ENCODE results near the gene NDUFA11.

The NDUFA11 gene

DNA sequence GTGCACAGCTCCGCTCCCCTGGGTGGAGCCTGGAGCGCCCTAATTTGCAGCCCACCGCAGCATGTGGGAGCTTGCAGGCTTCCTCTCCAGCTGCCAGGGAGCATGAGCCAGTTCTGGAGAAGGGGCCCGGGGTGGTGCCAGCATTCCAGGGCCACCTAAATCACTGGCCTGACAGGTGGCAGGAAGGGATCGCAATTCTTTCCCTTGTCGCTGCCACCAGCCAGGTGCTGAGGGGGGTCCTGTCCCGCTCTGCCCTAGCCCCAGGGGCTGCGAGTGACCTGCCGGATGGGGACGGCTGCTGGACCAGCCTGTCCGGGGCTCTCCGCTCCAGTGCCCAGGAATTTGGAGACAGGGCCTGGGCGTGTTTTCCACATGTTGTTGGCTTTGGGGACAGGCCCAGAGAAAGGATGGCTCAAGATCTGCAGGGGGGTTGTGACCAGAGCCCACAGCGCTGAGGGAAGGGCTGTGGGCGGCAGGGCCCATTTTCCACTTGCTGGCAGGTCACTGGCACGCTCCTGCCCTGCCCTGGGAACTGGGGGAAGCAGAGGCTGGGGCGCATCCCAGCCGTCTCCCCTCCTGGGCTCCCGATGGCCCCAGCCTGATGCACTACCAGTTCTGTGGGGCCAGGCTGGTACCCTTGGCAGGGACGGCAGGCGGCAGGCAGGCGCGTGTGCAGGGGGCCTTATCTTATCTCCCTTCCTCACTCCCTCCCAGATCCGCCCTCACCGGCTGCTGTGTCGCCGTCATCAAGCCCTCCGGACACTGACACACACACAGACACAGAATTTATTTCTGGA, 9.5 kb downstream of the NDUFA11 start (continued):
- TF ChIP-seq, protein P1, sequence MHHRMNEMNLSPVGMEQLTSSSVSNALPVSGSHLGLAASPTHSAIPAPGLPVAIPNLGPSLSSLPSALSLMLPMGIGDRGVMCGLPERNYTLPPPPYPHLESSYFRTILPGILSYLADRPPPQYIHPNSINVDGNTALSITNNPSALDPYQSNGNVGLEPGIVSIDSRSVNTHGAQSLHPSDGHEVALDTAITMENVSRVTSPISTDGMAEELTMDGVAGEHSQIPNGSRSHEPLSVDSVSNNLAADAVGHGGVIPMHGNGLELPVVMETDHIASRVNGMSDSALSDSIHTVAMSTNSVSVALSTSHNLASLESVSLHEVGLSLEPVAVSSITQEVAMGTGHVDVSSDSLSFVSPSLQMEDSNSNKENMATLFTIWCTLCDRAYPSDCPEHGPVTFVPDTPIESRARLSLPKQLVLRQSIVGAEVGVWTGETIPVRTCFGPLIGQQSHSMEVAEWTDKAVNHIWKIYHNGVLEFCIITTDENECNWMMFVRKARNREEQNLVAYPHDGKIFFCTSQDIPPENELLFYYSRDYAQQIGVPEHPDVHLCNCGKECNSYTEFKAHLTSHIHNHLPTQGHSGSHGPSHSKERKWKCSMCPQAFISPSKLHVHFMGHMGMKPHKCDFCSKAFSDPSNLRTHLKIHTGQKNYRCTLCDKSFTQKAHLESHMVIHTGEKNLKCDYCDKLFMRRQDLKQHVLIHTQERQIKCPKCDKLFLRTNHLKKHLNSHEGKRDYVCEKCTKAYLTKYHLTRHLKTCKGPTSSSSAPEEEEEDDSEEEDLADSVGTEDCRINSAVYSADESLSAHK (tag by site-specific recombination; IDR thresholded peaks at IDR 0.05) = no peak
- TF ChIP-seq ZBTB48 (tag by site-specific recombination; IDR thresholded peaks at IDR 0.05) (peak; percentile 75; the same call in 1 of the 2 replicates), MEIS1 (CRISPR knock-in tag; IDR thresholded peaks at IDR 0.05; ENCODE audit: borderline replicate concordance) (no peak), TCF7L2 (IDR thresholded peaks at IDR 0.05; ENCODE audit: borderline replicate concordance, low read depth, low read length) (no peak), ZNF169 (tag by site-specific recombination; IDR thresholded peaks at IDR 0.05) (no peak)
- TF ChIP-seq, protein P2, sequence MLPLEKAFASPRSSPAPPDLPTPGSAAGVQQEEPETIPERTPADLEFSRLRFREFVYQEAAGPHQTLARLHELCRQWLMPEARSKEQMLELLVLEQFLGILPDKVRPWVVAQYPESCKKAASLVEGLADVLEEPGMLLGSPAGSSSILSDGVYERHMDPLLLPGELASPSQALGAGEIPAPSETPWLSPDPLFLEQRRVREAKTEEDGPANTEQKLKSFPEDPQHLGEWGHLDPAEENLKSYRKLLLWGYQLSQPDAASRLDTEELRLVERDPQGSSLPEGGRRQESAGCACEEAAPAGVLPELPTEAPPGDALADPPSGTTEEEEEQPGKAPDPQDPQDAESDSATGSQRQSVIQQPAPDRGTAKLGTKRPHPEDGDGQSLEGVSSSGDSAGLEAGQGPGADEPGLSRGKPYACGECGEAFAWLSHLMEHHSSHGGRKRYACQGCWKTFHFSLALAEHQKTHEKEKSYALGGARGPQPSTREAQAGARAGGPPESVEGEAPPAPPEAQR (tag by site-specific recombination; IDR thresholded peaks at IDR 0.05) = no peak
- TF ChIP-seq, protein P3, sequence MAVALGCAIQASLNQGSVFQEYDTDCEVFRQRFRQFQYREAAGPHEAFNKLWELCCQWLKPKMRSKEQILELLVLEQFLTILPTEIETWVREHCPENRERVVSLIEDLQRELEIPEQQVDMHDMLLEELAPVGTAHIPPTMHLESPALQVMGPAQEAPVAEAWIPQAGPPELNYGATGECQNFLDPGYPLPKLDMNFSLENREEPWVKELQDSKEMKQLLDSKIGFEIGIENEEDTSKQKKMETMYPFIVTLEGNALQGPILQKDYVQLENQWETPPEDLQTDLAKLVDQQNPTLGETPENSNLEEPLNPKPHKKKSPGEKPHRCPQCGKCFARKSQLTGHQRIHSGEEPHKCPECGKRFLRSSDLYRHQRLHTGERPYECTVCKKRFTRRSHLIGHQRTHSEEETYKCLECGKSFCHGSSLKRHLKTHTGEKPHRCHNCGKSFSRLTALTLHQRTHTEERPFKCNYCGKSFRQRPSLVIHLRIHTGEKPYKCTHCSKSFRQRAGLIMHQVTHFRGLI (tag by site-specific recombination; IDR thresholded peaks at IDR 0.05) = no peak

DNA sequence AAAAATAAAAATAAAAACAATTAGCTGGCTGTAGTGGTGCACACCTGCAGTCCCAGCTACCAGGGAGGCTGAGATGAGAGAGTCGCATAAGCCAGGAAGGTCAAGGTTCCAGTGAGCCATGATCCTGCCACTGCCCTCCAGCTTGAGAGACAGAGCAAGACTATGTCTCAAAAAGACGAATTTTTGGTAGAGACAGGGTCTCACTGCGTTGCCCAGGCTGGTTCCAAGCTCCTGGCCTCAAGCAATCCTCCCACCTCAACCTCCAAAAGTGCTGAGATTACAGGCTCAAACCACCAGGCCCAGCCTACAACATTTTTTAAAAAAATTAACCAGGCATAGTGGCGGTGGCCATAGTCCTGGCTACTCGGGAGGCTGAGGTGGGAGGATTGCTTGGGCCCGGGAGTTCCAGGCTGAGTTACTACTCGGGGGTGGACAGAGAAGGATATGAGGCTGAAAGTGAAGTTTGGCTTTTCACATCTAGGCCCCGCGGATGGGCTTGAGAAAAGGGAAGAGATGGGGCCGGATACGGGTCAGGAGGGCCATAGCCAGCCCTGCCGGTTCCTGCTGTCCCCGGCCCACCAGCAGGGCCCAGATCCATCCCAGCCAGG, 10.2 kb downstream of the NDUFA11 start:
- no peak overlapping the region for H3K27ac ChIP-seq (ENCODE audit: extremely low read depth, low read depth, low read length)
- TF ChIP-seq GLIS2 (tag by site-specific recombination; IDR thresholded peaks at IDR 0.05) = no peak
- TF ChIP-seq ZNF274 (IDR thresholded peaks at IDR 0.05; ENCODE audit: low read length) = no peak
- no peak for TF ChIP-seq ZNF274 (tag by site-specific recombination; IDR thresholded peaks at IDR 0.05; ENCODE audit: borderline replicate concordance)
- TF ChIP-seq, protein P4, sequence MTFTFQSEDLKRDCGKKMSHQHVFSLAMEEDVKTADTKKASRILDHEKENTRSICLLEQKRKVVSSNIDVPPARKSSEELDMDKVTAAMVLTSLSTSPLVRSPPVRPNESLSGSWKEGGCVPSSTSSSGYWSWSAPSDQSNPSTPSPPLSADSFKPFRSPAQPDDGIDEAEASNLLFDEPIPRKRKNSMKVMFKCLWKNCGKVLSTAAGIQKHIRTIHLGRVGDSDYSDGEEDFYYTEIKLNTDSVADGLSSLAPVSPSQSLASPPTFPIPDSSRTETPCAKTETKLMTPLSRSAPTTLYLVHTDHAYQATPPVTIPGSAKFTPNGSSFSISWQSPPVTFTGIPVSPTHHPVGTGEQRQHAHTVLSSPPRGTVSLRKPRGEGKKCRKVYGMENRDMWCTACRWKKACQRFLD (tag by site-specific recombination; IDR thresholded peaks at IDR 0.05) = no peak
- 0 out of 2 replicates have a peak, but pooled peaks have one; percentile 21 for TF ChIP-seq EGR2 (tag by site-specific recombination; IDR thresholded peaks at IDR 0.05; ENCODE audit: low read depth)
- peak; percentile 79 for TF ChIP-seq ZNF121 (tag by site-specific recombination; IDR thresholded peaks at IDR 0.05)
- POLR2A ChIA-PET = interaction anchor here (1.3 to 3.8 kb wide), 3 partner anchors 10 to 89 kb away, joined by 7 to 25 read pairs (median 10); partner anchors contain the start of genes NDUFA11, NRTN and VMAC

DNA sequence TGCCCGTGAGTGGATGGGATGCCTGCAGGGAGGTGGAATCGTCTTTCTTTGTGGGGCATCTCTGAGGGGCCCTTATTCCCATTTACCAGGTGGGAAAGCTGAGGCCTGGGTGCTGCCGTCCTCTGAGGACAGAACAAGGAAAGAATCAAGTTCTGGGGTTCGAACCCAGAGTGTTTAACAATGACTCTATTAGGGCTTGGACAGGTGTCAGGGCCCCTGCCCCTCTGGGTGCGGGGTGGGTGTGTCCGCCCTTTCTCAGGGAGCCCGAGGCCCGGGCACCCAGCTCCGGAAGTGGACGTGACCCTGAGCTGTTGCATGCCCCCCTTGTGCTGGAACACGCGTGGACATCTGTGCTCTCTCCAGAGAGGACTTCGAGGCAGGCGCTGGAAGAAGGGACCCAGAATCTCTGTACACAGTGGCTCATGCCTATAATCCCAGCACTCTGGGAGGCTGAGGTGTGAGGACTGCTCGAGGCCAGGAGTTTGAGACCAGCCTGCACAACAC, 10.8 kb downstream of the NDUFA11 start:
- Histone ChIP-seq H3K4me3 (ENCODE audit: low read depth, low read length) (no peak overlapping the region), H3K4me1 (ENCODE audit: control insufficient read depth, insufficient read depth, low read length) (no peaks in the 10 kb centered on the region; the same call in 1 of the 2 replicates), H3K27ac (ENCODE audit: extremely low read depth, low read depth, low read length) (no peak overlapping the region), H3K9me3 (ENCODE audit: control insufficient read depth, insufficient read depth, low read depth, low read length) (no peaks in the 10 kb centered on the region), H3K36me3 (ENCODE audit: control insufficient read depth in 2 of 2, insufficient read depth in 1 of 2, low read length in 2 of 2) (peaks cover 0 to 27% of the 10 kb centered on the region in 2 experiments; a peak in 1 of 3 replicates)
- TF ChIP-seq KLF9 (tag by site-specific recombination; IDR thresholded peaks at IDR 0.05; ENCODE audit: low read depth) (peak; percentile 66), ZNF114 (tag by site-specific recombination; IDR thresholded peaks at IDR 0.05) (no peak)
- POLR2A ChIA-PET = interaction anchor here (1.3 to 3.8 kb wide), 4 partner anchors 10 to 89 kb away, joined by 7 to 25 read pairs (median 14); partner anchors contain the start of genes NDUFA11, NRTN and VMAC
- CTCF ChIA-PET = interaction anchor here (0.6 to 5.3 kb wide), 14 partner anchors 10 to 130 kb away, joined by 3 to 65 read pairs (median 4); partner anchors contain the start of genes NRTN and VMAC

More for the DNA sequence above, 10.2 kb downstream of the NDUFA11 start:
- CTCF ChIA-PET = interaction anchor here (0.5 to 5.3 kb wide), 15 partner anchors 9 to 129 kb away, joined by 3 to 65 read pairs (median 3); partner anchors contain the start of genes NRTN and VMAC
- H3K4me1 ChIP-seq (ENCODE audit: control insufficient read depth, insufficient read depth, low read length) = no peaks in the 10 kb centered on the region; the same call in 1 of the 2 replicates
- H3K36me3 ChIP-seq (ENCODE audit: control insufficient read depth in 2 of 2, insufficient read depth in 1 of 2, low read length in 2 of 2) = peaks cover 0 to 30% of the 10 kb centered on the region in 2 experiments; a peak in 2 of 3 replicates
- no peak overlapping the region for H3K4me3 ChIP-seq (ENCODE audit: low read depth, low read length)
- no peaks in the 10 kb centered on the region for H3K9me3 ChIP-seq (ENCODE audit: control insufficient read depth, insufficient read depth, low read depth, low read length)
